Rectal smooth muscle tissue (tissue), 1 donor: Measurements from ENCODE around the gene OLR1.

Experiments used
- H3K27ac ChIP-seq: one replicate; pipeline ENCODE4 v1.7.0; 2013; ENCODE audit warnings: low read depth, low read length, inconsistent platforms
- H3K27me3 ChIP-seq: one replicate; pipeline ENCODE4 v1.7.0; 2013; ENCODE audit warnings: low read length; ENCODE audit not compliant: control insufficient read depth, insufficient read depth
- H3K36me3 ChIP-seq: one replicate; pipeline ENCODE4 v1.7.0; 2013; ENCODE audit warnings: low read length; ENCODE audit not compliant: control insufficient read depth, insufficient read depth
- H3K4me1 ChIP-seq: one replicate; pipeline ENCODE4 v1.7.0; 2013; ENCODE audit warnings: low read length; ENCODE audit not compliant: control insufficient read depth, insufficient read depth
- H3K4me3 ChIP-seq: one replicate; pipeline ENCODE4 v1.7.0; 2013; ENCODE audit warnings: low read length
- H3K9ac ChIP-seq: one replicate; pipeline ENCODE4 v1.7.0; 2013; ENCODE audit warnings: low read length

The OLR1 gene

GRCh38 chr12:10160617-10161385 lies 11.1 kb downstream of the OLR1 start:
- H3K9ac ChIP-seq = no peak overlapping the region

GRCh38 chr12:10159280-10159679 lies 12.7 kb downstream of the OLR1 start:
- no peaks in the 10 kb centered on the region for H3K4me1 ChIP-seq
- H3K36me3 ChIP-seq = no peaks in the 10 kb centered on the region
- no peak overlapping the region for H3K9ac ChIP-seq
- H3K27me3 ChIP-seq = no peaks in the 10 kb centered on the region
- no peak overlapping the region for H3K27ac ChIP-seq
- H3K4me3 ChIP-seq = no peak overlapping the region

More at GRCh38 chr12:10160617-10161385, 11.1 kb downstream of the OLR1 start:
- H3K36me3 ChIP-seq = no peaks in the 10 kb centered on the region
- H3K27ac ChIP-seq = no peak overlapping the region
- no peaks in the 10 kb centered on the region for H3K4me1 ChIP-seq
- no peaks in the 10 kb centered on the region for H3K27me3 ChIP-seq
- no peak overlapping the region for H3K4me3 ChIP-seq

DNA sequence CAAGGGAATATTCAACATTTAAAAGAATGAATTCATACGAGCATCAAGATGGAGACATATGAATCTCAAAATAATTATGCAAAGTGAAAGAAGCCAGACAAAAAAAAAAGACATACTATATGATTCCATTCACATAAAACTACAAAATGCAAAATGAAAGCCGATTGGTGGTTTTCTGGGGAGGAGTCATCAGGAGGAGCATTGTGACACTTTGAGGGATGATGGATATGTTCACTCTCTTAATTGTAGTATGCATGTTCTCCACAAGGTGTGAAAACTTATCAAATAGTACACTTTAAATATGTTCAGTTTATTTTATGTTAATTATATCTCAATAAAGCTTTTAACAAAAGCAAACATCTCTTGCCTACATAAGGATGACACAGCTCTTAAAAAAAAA lies 13.5 kb downstream of the OLR1 start:
- Histone ChIP-seq H3K27ac (no peak overlapping the region), H3K36me3 (no peaks in the 10 kb centered on the region), H3K9ac (no peak overlapping the region), H3K4me1 (no peaks in the 10 kb centered on the region), H3K4me3 (no peak overlapping the region), H3K27me3 (no peaks in the 10 kb centered on the region)

DNA sequence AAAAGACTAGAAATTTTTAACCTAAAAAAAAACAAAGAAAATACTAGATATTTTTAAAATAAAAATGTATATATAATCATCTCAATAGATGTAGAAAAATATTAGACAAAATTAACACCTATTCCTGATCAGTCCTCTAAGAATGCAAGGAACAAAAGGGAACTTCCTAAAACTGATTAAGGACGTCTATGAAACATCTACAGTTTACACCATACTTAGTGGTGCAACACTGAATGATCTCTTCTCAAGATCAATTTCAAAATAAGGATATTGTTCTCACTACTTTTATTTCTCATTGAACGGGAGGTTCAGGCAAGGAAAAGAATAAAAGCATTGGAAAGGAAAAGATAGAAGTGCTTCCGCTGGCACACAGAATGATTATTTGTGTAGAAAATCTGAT lies 16.0 kb downstream of the OLR1 start:
- Histone ChIP-seq H3K4me3 (no peak overlapping the region), H3K27me3 (no peaks in the 10 kb centered on the region), H3K27ac (no peak overlapping the region), H3K4me1 (no peaks in the 10 kb centered on the region), H3K36me3 (no peaks in the 10 kb centered on the region), H3K9ac (no peak overlapping the region)

GRCh38 chr12:10154145-10154496 lies 17.8 kb downstream of the OLR1 start:
- Histone ChIP-seq H3K27ac (peak overlapping the region; percentile 80), H3K4me3 (peak overlapping the region; percentile 88), H3K36me3 (no peaks in the 10 kb centered on the region), H3K4me1 (no peaks in the 10 kb centered on the region), H3K27me3 (no peaks in the 10 kb centered on the region), H3K9ac (no peak overlapping the region)

- Histone ChIP-seq H3K4me1 (no peaks in the 10 kb centered on the region), H3K27me3 (no peaks in the 10 kb centered on the region), H3K36me3 (no peaks in the 10 kb centered on the region), H3K27ac (peak overlapping the region; percentile 80), H3K9ac (peak overlapping the region; percentile 51), H3K4me3 (peak overlapping the region; percentile 88)
Observed at GRCh38 chr12:10153271-10154144, 18.4 kb downstream of the OLR1 start.

DNA sequence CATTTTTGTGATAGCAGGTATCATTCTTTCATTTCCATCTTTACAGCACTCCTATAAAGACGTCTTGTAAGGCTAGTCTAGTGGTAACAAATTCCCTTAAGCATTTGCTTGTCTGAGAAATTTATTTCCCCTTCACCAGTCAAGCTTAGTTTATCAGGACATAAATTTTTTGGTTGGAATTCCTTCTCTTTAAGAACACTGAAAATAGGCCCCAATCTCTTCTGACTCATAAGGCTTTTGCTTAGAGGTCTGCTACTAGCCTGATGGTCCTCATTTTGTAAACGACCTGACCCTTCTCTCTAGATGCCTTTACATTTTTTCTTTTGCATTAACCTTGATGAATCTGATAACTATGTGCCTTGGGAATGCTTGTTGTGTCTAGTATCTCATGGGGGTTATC lies 20.3 kb downstream of the OLR1 start:
- H3K4me1 ChIP-seq = no peaks in the 10 kb centered on the region
- no peaks in the 10 kb centered on the region for H3K36me3 ChIP-seq
- no peak overlapping the region for H3K27ac ChIP-seq
- H3K4me3 ChIP-seq = no peak overlapping the region
- H3K9ac ChIP-seq = no peak overlapping the region
- H3K27me3 ChIP-seq = no peaks in the 10 kb centered on the region

DNA sequence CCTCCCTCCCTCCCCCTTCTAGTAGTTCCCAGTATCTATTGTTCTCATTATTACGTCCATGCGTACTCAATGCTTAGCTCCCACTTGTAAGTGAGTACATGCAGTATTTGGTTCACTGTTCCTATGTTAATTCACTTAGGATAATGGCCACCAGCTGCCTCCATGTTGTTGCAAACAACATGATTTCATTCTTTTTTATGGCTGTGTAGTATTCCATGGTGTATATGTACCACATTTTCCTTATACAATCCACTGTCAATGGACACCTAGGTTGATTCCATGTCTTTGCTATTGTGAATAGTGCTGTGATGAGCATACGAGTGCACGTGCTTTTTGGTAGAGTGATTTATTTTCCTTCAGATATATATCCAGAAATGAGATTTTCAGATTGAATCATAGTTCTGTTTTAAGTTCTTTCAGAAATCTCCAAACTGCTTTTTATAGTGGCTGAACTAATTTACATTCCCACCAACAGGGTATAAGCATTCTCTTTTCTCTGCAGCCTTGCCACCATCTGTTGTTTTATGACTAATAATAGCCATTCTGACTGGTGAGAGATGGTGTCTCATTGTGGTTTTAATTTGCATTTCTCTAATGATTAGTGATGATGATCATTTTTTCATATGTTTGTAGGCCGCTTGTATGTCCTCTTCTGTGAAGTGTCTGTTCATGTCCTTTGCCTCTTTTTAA lies 24.1 kb downstream of the OLR1 start:
- H3K36me3 ChIP-seq = no peaks in the 10 kb centered on the region
- H3K27ac ChIP-seq = no peak overlapping the region
- no peak overlapping the region for H3K4me3 ChIP-seq
- no peaks in the 10 kb centered on the region for H3K27me3 ChIP-seq
- H3K4me1 ChIP-seq = no peaks in the 10 kb centered on the region
- H3K9ac ChIP-seq = no peak overlapping the region

DNA sequence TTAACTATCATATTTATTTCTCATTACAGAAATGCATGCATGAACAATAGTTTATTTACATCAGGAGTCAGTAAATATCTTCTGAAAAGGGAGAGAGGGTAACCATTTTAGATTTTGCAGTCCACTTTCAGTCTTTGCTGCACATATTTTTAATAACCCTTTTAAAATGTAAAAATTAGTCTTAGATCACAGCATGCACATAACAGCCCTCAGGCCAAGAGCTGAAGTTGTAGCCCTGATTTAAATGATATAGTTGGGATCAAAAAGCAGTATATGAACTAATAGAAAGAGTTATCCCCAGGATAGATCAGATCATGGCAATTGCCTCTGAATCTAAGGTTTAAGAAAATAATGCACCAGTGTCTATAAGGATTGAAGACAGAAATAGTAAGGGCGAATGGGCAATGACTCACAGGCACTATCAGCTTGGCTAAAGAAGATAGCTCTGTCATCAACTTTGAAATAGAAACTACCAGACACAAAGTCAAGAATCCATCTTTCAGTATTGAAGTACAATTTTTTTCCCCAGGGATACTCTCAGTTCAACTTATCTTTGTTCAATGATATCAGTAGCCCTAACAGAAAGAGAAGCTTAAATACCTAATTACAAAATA lies 28.8 kb downstream of the OLR1 start:
- Histone ChIP-seq H3K4me1 (no peaks in the 10 kb centered on the region), H3K27ac (no peak overlapping the region), H3K36me3 (no peaks in the 10 kb centered on the region), H3K4me3 (no peak overlapping the region), H3K9ac (no peak overlapping the region), H3K27me3 (no peaks in the 10 kb centered on the region)

DNA sequence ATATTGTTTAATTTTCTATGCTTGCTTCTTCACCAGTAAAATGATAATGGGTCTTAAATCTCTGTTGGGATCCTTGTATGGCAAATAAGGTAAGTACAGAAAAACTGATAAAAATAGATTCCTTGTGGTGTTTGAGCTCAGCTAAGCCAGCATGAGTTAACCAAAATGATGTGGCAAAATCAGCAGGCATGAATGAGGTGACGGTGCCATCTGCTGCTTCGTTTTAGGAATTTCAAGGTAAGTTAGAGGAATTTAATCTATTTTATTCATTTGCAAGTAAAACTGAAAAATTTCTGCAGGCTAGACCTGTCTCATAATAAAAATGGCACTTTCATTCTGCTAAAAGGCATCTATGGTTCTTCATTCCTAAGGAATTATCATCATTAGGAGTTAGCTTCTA lies 31.9 kb downstream of the OLR1 start:
- H3K27ac ChIP-seq = no peak overlapping the region

GRCh38 chr12:10136637-10137205 lies 35.2 kb downstream of the OLR1 start:
- Histone ChIP-seq H3K9ac (no peak overlapping the region), H3K27me3 (no peaks in the 10 kb centered on the region), H3K36me3 (no peaks in the 10 kb centered on the region), H3K4me1 (no peaks in the 10 kb centered on the region), H3K4me3 (no peak overlapping the region), H3K27ac (no peak overlapping the region)

More for the DNA sequence above, 31.9 kb downstream of the OLR1 start:
- H3K36me3 ChIP-seq = no peaks in the 10 kb centered on the region
- H3K4me3 ChIP-seq = no peak overlapping the region
- H3K4me1 ChIP-seq = no peaks in the 10 kb centered on the region
- no peak overlapping the region for H3K9ac ChIP-seq
- no peaks in the 10 kb centered on the region for H3K27me3 ChIP-seq

GRCh38 chr12:10135126-10135525 lies 36.8 kb downstream of the OLR1 start:
- H3K4me1 ChIP-seq = no peaks in the 10 kb centered on the region
- H3K27me3 ChIP-seq = no peaks in the 10 kb centered on the region
- H3K4me3 ChIP-seq = no peak overlapping the region
- H3K9ac ChIP-seq = no peak overlapping the region
- H3K36me3 ChIP-seq = no peaks in the 10 kb centered on the region
- H3K27ac ChIP-seq = no peak overlapping the region
